Activated B cell treated with CpG ODN at 0.5 μM for 24 hours (primary cell): ENCODE data around the gene CATSPER4. TPM values are rescaled to one million over a fixed set of nuclear protein-coding genes. Genes with fewer than 3 reads are reported as not detected.

Experiments used
- ATAC-seq: fragments of 200-7000 bp; cut with Tn5 transposase; one replicate; pipeline ENCODE4 v1.10.0; 2021; ENCODE audit warnings: low read depth, mild to moderate bottlenecking, moderate library complexity
- CTCF ChIA-PET: fragments of 350-600 bp; sonication (Branson Sonifier 250); formaldehyde crosslinking; loops from one replicate; lab custom pipeline; 2021; ENCODE audit warnings: antibody characterized with exemption; lab: Charles Lee
- POLR2A ChIA-PET: fragments of 350-600 bp; sonication (Branson Sonifier 250); formaldehyde crosslinking; loops from one replicate; lab custom pipeline; 2021; ENCODE audit warnings: antibody characterized with exemption; lab: Charles Lee
- DNase-seq: peaks from one replicate; pipeline ENCODE4 v3.0.0; 2022
- H3K27ac Mint-ChIP-seq: one replicate; pipeline ENCODE4 v1.8.0; 2020; ENCODE audit warnings: mixed read lengths
- H3K27me3 Mint-ChIP-seq: one replicate; pipeline ENCODE4 v1.8.0; 2021; ENCODE audit warnings: mixed read lengths
- H3K36me3 Mint-ChIP-seq: one replicate; pipeline ENCODE4 v1.8.0; 2021; ENCODE audit warnings: low read depth, mixed read lengths
- H3K4me1 Mint-ChIP-seq: one replicate; pipeline ENCODE4 v1.8.0; 2021; ENCODE audit warnings: mixed read lengths
- H3K4me3 Mint-ChIP-seq: one replicate; pipeline ENCODE4 v1.8.0; 2020; ENCODE audit warnings: mild to moderate bottlenecking, mixed read lengths
- H3K9me3 Mint-ChIP-seq: one replicate; pipeline ENCODE4 v1.8.0; 2020; ENCODE audit warnings: mixed read lengths
- intact Hi-C: fragments of 100-400 bp; cut with micrococcal nuclease; formaldehyde crosslinking; loops from one replicate; pipeline ENCODE4 v1.15.1; 2024
- total RNA-seq: library from RNA; stranded (reverse); gene quantifications from 2 replicates; pipeline ENCODE4 v1.2.3, GENCODE V29; 2022
- TF ChIP-seq, protein P1 (sequence below): fragments of 200-600 bp; IDR thresholded peaks from one replicate; pipeline ENCODE4 v1.8.0; 2022; ENCODE audit warnings: antibody characterized with exemption, mild to moderate bottlenecking

The CATSPER4 gene
- total RNA-seq, 1 donor from 2014 or later, result not detected

DNA sequence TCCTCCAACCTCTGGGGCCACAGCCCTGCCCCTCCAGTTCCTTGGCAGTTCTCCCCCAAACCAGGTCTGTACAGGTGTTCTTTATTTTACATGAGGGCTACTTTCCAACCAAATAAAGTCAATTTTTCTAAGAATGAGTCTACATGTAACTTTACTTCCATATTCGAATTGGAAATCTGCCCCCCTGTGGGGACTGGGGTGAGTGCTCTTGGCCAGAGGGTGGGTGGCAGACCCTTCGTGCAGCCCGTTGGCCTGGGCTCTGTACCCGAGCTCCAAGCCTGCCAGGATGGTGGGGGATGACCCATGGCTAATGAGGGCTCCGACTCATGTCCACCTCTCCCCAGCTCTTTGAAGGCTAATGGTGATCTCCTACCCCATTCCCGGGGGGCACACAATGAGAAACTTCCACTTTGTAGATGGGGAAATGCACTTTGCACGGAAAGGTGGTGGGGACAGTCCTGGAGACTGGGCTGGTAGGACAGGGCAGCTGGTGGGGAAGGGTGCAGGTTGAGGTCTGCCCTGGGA is 589 bp upstream of the CATSPER4 start:
- TF ChIP-seq, protein P1, sequence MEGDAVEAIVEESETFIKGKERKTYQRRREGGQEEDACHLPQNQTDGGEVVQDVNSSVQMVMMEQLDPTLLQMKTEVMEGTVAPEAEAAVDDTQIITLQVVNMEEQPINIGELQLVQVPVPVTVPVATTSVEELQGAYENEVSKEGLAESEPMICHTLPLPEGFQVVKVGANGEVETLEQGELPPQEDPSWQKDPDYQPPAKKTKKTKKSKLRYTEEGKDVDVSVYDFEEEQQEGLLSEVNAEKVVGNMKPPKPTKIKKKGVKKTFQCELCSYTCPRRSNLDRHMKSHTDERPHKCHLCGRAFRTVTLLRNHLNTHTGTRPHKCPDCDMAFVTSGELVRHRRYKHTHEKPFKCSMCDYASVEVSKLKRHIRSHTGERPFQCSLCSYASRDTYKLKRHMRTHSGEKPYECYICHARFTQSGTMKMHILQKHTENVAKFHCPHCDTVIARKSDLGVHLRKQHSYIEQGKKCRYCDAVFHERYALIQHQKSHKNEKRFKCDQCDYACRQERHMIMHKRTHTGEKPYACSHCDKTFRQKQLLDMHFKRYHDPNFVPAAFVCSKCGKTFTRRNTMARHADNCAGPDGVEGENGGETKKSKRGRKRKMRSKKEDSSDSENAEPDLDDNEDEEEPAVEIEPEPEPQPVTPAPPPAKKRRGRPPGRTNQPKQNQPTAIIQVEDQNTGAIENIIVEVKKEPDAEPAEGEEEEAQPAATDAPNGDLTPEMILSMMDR, result no peak
- H3K27me3 Mint-ChIP-seq, result no peaks in the 10 kb centered on the region
- ATAC-seq, result no peak
- H3K9me3 Mint-ChIP-seq, result no peaks in the 10 kb centered on the region
- no peak overlapping the region for H3K27ac Mint-ChIP-seq
- ChIA-PET POLR2A (no interaction called here), CTCF (no interaction called here)
- intact Hi-C loops, result loop anchor here (1.0 kb wide), 1 partner anchor 174 kb away; no protein-coding TSS in a partner anchor
- no peak overlapping the region for H3K4me3 Mint-ChIP-seq
- no peaks in the 10 kb centered on the region for H3K36me3 Mint-ChIP-seq
- no peak for DNase-seq
- H3K4me1 Mint-ChIP-seq, result no peaks in the 10 kb centered on the region

DNA sequence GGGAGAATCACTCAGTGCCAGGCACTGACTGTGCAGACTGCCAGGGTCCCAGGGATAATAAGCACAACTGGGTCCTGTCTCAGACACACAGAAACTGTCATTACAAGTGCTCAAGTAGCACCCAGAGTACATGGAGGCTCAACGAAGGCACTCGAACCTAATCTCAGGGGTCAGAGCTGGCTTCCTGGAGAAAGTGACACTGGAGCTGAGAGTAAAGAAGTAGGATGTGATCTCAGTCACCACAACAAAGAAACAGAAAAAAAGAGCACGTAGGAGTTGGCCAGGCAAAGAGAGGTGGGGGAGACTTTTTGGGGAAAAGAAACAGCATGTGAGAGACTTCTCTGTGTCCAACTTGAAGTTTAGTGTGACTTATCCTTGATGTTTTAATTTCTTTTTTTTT is 1.3 kb downstream of the CATSPER4 start:
- TF ChIP-seq, protein P1, result no peak
- intact Hi-C loops, result no loop called here
- POLR2A ChIA-PET, result interaction anchor here (0.7 kb wide), 1 partner anchor 97 kb away, joined by 4 read pairs; no protein-coding TSS in a partner anchor
- ATAC-seq (no peak), DNase-seq (no peak)
- Mint-ChIP-seq H3K27me3 (no peaks in the 10 kb centered on the region), H3K27ac (no peak overlapping the region), H3K4me3 (no peak overlapping the region), H3K4me1 (no peaks in the 10 kb centered on the region), H3K36me3 (no peaks in the 10 kb centered on the region), H3K9me3 (no peaks in the 10 kb centered on the region)
- CTCF ChIA-PET, result interaction anchor here (1.4 kb wide), 1 partner anchor 130 kb away, joined by 3 read pairs; no protein-coding TSS in a partner anchor

DNA sequence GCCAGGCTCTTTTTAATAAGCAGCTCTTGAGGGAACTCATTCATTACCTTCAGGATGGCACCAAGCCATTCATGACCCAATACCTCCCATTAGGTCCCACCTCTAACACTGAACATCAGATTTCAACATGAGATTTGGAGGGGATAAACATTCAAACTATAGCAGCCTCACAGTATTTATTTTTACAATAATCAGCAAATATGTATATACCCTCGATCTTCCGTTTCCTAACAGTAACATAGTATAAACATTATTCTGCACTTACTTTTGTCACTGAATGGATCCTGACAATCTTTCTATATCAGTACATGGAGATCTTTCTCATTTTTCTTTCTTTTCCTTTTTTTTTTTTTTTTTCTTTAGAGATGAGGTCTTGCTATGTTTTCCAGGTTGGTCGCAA is 5.4 kb downstream of the CATSPER4 start:
- intact Hi-C loops, result no loop called here
- no peaks in the 10 kb centered on the region for H3K36me3 Mint-ChIP-seq
- H3K9me3 Mint-ChIP-seq, result no peaks in the 10 kb centered on the region
- ChIA-PET POLR2A (no interaction called here), CTCF (no interaction called here)
- peaks cover 3% of the 10 kb centered on the region for H3K27me3 Mint-ChIP-seq
- TF ChIP-seq, protein P1, result no peak
- ATAC-seq, result no peak
- no peak overlapping the region for H3K27ac Mint-ChIP-seq
- H3K4me1 Mint-ChIP-seq, result no peaks in the 10 kb centered on the region
- DNase-seq, result no peak
- no peak overlapping the region for H3K4me3 Mint-ChIP-seq

DNA sequence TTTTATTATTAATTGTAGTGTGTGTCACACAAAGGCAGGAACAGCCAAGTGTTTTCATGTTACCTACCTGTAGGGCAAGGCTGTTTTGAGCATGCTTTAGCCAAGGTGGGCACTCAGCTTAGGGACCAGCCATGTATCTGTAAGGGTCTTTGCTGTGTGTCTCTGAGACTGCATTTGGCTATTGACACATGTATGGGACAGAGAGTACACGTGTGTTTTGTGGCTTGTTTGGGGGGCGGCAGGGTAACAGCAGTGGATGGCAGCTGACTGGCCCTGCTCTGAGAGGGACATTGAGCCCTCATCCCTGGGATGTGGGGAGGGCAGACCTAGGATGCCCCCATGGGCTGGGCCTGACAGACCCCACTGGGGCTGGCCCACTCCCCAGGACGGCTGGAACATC is 6.9 kb downstream of the CATSPER4 start:
- ATAC-seq, result no peak
- no peak overlapping the region for H3K4me3 Mint-ChIP-seq
- ChIA-PET CTCF (no interaction called here), POLR2A (no interaction called here)
- H3K27me3 Mint-ChIP-seq, result peaks cover 3% of the 10 kb centered on the region
- no peak overlapping the region for H3K27ac Mint-ChIP-seq
- no peak for DNase-seq
- H3K36me3 Mint-ChIP-seq, result no peaks in the 10 kb centered on the region
- H3K4me1 Mint-ChIP-seq, result no peaks in the 10 kb centered on the region
- TF ChIP-seq, protein P1, result no peak
- H3K9me3 Mint-ChIP-seq, result no peaks in the 10 kb centered on the region
- intact Hi-C loops, result no loop called here

DNA sequence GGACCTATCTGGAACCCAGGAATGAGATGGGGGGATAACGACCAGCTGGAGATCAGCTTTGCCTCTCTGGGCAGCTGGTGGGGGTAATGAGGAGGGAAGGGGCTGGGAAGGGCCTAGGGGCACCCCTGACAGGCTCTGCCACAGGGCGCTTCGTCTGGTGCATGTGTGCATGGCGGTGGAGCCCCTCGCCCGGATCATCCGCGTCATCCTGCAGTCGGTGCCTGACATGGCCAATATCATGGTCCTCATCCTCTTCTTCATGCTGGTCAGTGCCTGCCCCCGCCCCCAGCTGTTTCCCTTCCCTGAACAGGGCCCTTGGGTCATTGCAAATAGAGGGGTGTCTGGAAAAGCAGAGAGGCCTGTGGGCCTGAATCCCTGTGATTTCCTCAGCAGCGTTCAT is 7.4 kb downstream of the CATSPER4 start:
- Mint-ChIP-seq H3K36me3 (no peaks in the 10 kb centered on the region), H3K4me1 (no peaks in the 10 kb centered on the region), H3K27ac (no peak overlapping the region), H3K9me3 (no peaks in the 10 kb centered on the region), H3K27me3 (peaks cover 3% of the 10 kb centered on the region), H3K4me3 (no peak overlapping the region)
- DNase-seq (no peak), ATAC-seq (no peak)
- ChIA-PET POLR2A (no interaction called here), CTCF (no interaction called here)
- intact Hi-C loops, result no loop called here
- TF ChIP-seq, protein P1, result no peak
